K562 (cell line): ENCODE data around the gene RNF144A. TPM values are rescaled to one million over a fixed set of nuclear protein-coding genes. Genes with fewer than 3 reads are reported as not detected.

Experiments
- ATAC-seq: fragments of 200-7000 bp; cut with Tn5 transposase; 3 replicates; pipeline ENCODE4 v1.9.1; 2020; ENCODE audit warnings: moderate library complexity
- BruUV-seq: library from RNA; stranded (reverse); fragments of 400-500 nt; replicated peaks from 2 replicates; lab custom pipeline; 2021; lab: Mats Ljungman, UMichigan
- CTCF ChIA-PET: fragments of 300-600 bp; formaldehyde crosslinking; extraction: SDS; loops from one replicate; lab custom pipeline; 2021; ENCODE audit warnings: low intra/inter-chr PET ratio; lab: Yijun Ruan, JAX
- POLR2A ChIA-PET: fragments of 300-600, 350-650 bp; sonication (Branson Sonifier 250); formaldehyde crosslinking; extraction: SDS; loops from one replicate; lab custom pipeline; 2021; ENCODE audit warnings: antibody characterized with exemption, inconsistent platforms; lab: Yijun Ruan, JAX
- DNase-seq, 4 experiments: peaks; one replicate each; pipeline versions ENCODE4 v3.0.0 to v3.0.0-alpha.2; 2011 to 2018; ENCODE audit warnings: low spot score in 3 of 4, mixed read lengths in 3 of 4; ENCODE audit errors: extremely low read depth in 1 of 4
- FAIRE-seq: peaks from 2 replicates; lab custom pipeline; 2011; peaks lifted over from hg19 to GRCh38; lab: Jason Lieb, UNC
- H2AFZ ChIP-seq: 2 replicates; pipeline ENCODE4 v1.6.0; 2011; ENCODE audit warnings: low read depth, low read length, control low read depth, inconsistent platforms
- H3K27ac ChIP-seq: fragments of 200-600 bp; 3 replicates; pipeline ENCODE4 v1.8.0; 2011; ENCODE audit warnings: low read depth, mild to moderate bottlenecking, control low read depth, inconsistent platforms, low read length, moderate library complexity, mixed read lengths; ENCODE audit errors: extremely low read depth
- H3K27me3 ChIP-seq, 2 experiments: fragments of 300-600 bp in 1 of 2; 2 replicates in 1 of 2; 3 replicates in 1 of 2; pipeline versions ENCODE4 v1.6.0 to v1.8.0; 2011; ENCODE audit warnings: inconsistent platforms in 2 of 2, low read length in 2 of 2, mild to moderate bottlenecking in 1 of 2, mixed read lengths in 1 of 2, moderate library complexity in 1 of 2; ENCODE audit not compliant: control insufficient read depth in 2 of 2, insufficient read depth in 2 of 2
- H3K36me3 ChIP-seq: fragments of 300-600 bp; 3 replicates; pipeline ENCODE4 v1.8.0; 2011; ENCODE audit warnings: mild to moderate bottlenecking, low read length, inconsistent platforms; ENCODE audit not compliant: control insufficient read depth, insufficient read depth
- H3K4me1 ChIP-seq, 2 experiments: fragments of 200-600 bp in 1 of 2; replicated peaks in 1 of 2; 2 replicates in 1 of 2; 3 replicates in 1 of 2; pipeline versions ENCODE4 v1.5.1 to v1.8.0; 2011; ENCODE audit warnings: inconsistent platforms in 2 of 2, low read length in 2 of 2, mild to moderate bottlenecking in 1 of 2, mixed read lengths in 1 of 2, moderate library complexity in 1 of 2; ENCODE audit not compliant: control insufficient read depth in 2 of 2, insufficient read depth in 2 of 2
- H3K4me2 ChIP-seq: 2 replicates; pipeline ENCODE4 v1.6.1; 2011; ENCODE audit warnings: low read length, control low read depth, inconsistent platforms, mixed read lengths; ENCODE audit not compliant: insufficient read depth
- H3K4me3 ChIP-seq: fragments of 200-600 bp; sonication (generic), shearing (Covaris generic); 2 replicates; pipeline ENCODE4 v1.5.1; 2016; ENCODE audit warnings: control low read depth, inconsistent platforms
- H3K79me2 ChIP-seq: fragments of 200-600 bp; 3 replicates; pipeline ENCODE4 v1.8.0; 2011; ENCODE audit warnings: low read length, inconsistent platforms; ENCODE audit not compliant: control insufficient read depth, insufficient read depth
- H3K9ac ChIP-seq, 2 experiments: 2 replicates each; pipeline versions ENCODE4 v1.6.0 to v1.6.1; 2011; ENCODE audit warnings: low read depth in 2 of 2, low read length in 2 of 2, control low read depth in 1 of 2, inconsistent platforms in 1 of 2, mild to moderate bottlenecking in 1 of 2, mixed read lengths in 1 of 2; ENCODE audit not compliant: insufficient read depth in 1 of 2
- H3K9me1 ChIP-seq: one replicate; pipeline ENCODE4 v1.6.0; 2011; ENCODE audit warnings: inconsistent platforms, mild to moderate bottlenecking, low read length, moderate library complexity; ENCODE audit not compliant: control insufficient read depth, insufficient read depth
- H3K9me3 ChIP-seq: replicated peaks from 2 replicates; pipeline ENCODE4 v1.5.1; 2011; ENCODE audit warnings: low read depth, low read length, inconsistent platforms; ENCODE audit not compliant: control insufficient read depth, insufficient read depth
- H4K20me1 ChIP-seq: replicated peaks from 2 replicates; pipeline ENCODE4 v1.6.1; 2011; ENCODE audit warnings: low read length, inconsistent platforms, mixed read lengths; ENCODE audit not compliant: control insufficient read depth, insufficient read depth
- FUS ChIP-seq: fragments of 200-400 bp; formaldehyde crosslinking; optimal IDR thresholded peaks from 2 replicates; pipeline ENCODE3; 2017; ENCODE audit warnings: low read depth, low read length
- HDAC3 ChIP-seq: fragments of 450-650 bp; IDR thresholded peaks from 2 replicates; pipeline ENCODE4 v1.6.1; 2018; ENCODE audit warnings: borderline replicate concordance, mild to moderate bottlenecking, moderate library complexity; ENCODE audit not compliant: partially characterized antibody
- PHB ChIP-seq: fragments of 250-450 bp; sonication (Bioruptor Pico); IDR thresholded peaks from 2 replicates; pipeline ENCODE4 v1.5.0; 2021
- ZNF143 ChIP-seq: sonication (generic); formaldehyde crosslinking; IDR thresholded peaks from 2 replicates; pipeline ENCODE4 v1.9.0; 2022; ENCODE audit warnings: mild to moderate bottlenecking, missing genetic modification reagents
- ZNF764 ChIP-seq: fragments of 250-450 bp; sonication (Bioruptor Pico); IDR thresholded peaks from 2 replicates; pipeline ENCODE4 v1.4.0; 2020; ENCODE audit warnings: low read depth, mild to moderate bottlenecking, moderate library complexity
- WGBS: fragments of 100-300 bp; shearing (Covaris generic); methylation state at CpG from one replicate; pipeline ENCODE4 v1.1.6; 2016; ENCODE audit warnings: low coverage, mixed read lengths; ENCODE audit not compliant: insufficient coverage; ENCODE audit errors: missing lambda C conversion rate; 5-methylcytosine and 5-hydroxymethylcytosine counted together
- in situ Hi-C: fragments of 300-500 bp; cut with MboI; formaldehyde crosslinking; loops from 4 replicates; pipeline ENCODE4 v1.15.0; 2018; ENCODE audit warnings: inconsistent platforms, mixed read lengths
- intact Hi-C: fragments of 100-400 bp; cut with micrococcal nuclease; formaldehyde crosslinking; loops from 2 replicates; pipeline ENCODE4 v1.14.2; 2022
- polyA plus RNA-seq, 8 experiments: library from polyadenylated mRNA; depleted of rRNA in 4 of 8; stranded (reverse) in 5 of 8; unstranded in 3 of 8; fragments of >200 nt; fragmentation: Nextera tagmentation in 2 of 8; fragmentation: Illumina TruSeq in 1 of 8; extraction: Ambion mirVana in 2 of 8; extraction: Trizol in 1 of 8; gene quantifications; 2 replicates each; pipeline versions ENCODE4 v1.2.1 to v1.2.3, GENCODE V29; 2011 to 2014; ENCODE audit warnings: inconsistent platforms in 1 of 8, missing spikeins in 1 of 8
- total RNA-seq, 7 experiments: library from RNA; depleted of rRNA in 6 of 7; stranded (reverse); fragments of >200 nt in 6 of 7; fragmentation: Illumina TruSeq in 2 of 7; extraction: Trizol in 2 of 7; gene quantifications; 2 replicates each; pipeline versions ENCODE4 v1.2.1 to v1.2.3, GENCODE V29; 2011 to 2021; ENCODE audit warnings: low replicate concordance in 1 of 7
- TF ChIP-seq, protein P1 (sequence below): IDR thresholded peaks from 2 replicates; pipeline ENCODE4 v1.6.1; 2011; ENCODE audit not compliant: insufficient read length; ENCODE audit errors: extremely low read depth

Gene RNF144A
- total and polyA plus RNA-seq, 9 of the 15 experiments (the other 6 are each of a cell fraction or from before 2014, with no cell fraction given) = 0.96 to 11.3 (median 6.2) TPM

DNA sequence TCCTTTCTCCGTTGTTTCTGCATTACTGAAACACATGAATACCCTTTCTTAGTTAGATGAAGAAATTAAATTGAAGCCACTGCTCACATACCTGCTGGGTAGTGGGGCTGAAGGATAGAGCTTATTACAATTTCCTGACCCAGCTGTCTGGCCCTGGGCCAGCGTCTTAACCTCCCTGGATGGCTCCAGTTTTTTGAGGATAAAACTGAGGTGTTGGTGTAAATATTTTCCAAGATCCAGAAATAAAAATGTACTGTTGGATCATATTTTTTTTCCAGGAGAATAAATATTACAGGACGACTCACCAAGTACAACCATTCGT is 3.5 kb downstream of the RNF144A start:
- H3K9me3 ChIP-seq = no peaks in the 10 kb centered on the region
- no peak overlapping the region for H3K27ac ChIP-seq
- POLR2A ChIA-PET = interaction anchor here (1.2 to 1.7 kb wide), 4 partner anchors 10 to 94 kb away, joined by 3 to 9 read pairs (median 3); no protein-coding TSS in a partner anchor
- no peak overlapping the region for H3K4me2 ChIP-seq
- peaks cover 3% of the 10 kb centered on the region for H3K9me1 ChIP-seq
- no peaks in the 10 kb centered on the region for H3K79me2 ChIP-seq
- H2AFZ ChIP-seq = no peak overlapping the region
- ATAC-seq (no peak), FAIRE-seq (no peak), DNase-seq (no peak)
- peaks cover 3 to 25% of the 10 kb centered on the region in 2 experiments; a peak in 4 of 5 replicates for H3K4me1 ChIP-seq
- no peak overlapping the region for H3K9ac ChIP-seq
- H4K20me1 ChIP-seq = peaks cover 17% of the 10 kb centered on the region
- intact Hi-C loops (no loop called here), in situ Hi-C loops (no loop called here)
- CTCF ChIA-PET = no interaction called here
- WGBS = 58% methylated on average over 4 of the region's 4 CpGs
- no peaks in the 10 kb centered on the region for H3K36me3 ChIP-seq
- H3K27me3 ChIP-seq = no peaks in the 10 kb centered on the region
- no peak overlapping the region for H3K4me3 ChIP-seq
- TF ChIP-seq PHB = no peak
- TF ChIP-seq, protein P1, sequence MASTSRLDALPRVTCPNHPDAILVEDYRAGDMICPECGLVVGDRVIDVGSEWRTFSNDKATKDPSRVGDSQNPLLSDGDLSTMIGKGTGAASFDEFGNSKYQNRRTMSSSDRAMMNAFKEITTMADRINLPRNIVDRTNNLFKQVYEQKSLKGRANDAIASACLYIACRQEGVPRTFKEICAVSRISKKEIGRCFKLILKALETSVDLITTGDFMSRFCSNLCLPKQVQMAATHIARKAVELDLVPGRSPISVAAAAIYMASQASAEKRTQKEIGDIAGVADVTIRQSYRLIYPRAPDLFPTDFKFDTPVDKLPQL = no peak
- no peak for TF ChIP-seq FUS
- TF ChIP-seq ZNF764 (CRISPR knock-in tag) = no peak
- no peak for TF ChIP-seq ZNF143 (CRISPR knock-in tag)
- no peak for TF ChIP-seq HDAC3
- no TSS peak for BruUV-seq
